HepG2 (cell line): Measurements from ENCODE around the gene ATL2. TPM values are rescaled to one million over a fixed set of nuclear protein-coding genes. Genes with fewer than 3 reads are reported as not detected.
A peak's percentile ranks its signal among the peaks of the same experiment; 100 is the strongest.

ENCODE experiments used
- ATAC-seq: fragments of 200-7000 bp; cut with Tn5 transposase; 3 replicates; pipeline ENCODE4 v1.9.1; 2020; ENCODE audit warnings: mild to moderate bottlenecking, moderate library complexity
- BruUV-seq: library from RNA; stranded (reverse); fragments of 400-500 nt; replicated peaks from 2 replicates; lab custom pipeline; 2021; lab: Mats Ljungman, UMichigan
- CTCF ChIA-PET: fragments of 300-600 bp; formaldehyde crosslinking; extraction: SDS; loops from one replicate; lab custom pipeline; 2021; ENCODE audit warnings: low total read pairs, inconsistent platforms, low intra/inter-chr PET ratio; lab: Yijun Ruan, JAX
- POLR2A ChIA-PET: fragments of 350-600 bp; sonication (Branson Sonifier 250); formaldehyde crosslinking; loops from one replicate; lab custom pipeline; 2020; ENCODE audit warnings: antibody characterized with exemption, inconsistent platforms; lab: Yijun Ruan, JAX
- DNase-seq: peaks from one replicate; pipeline ENCODE4 v3.0.0-alpha.2; 2015; ENCODE audit warnings: low spot score
- FAIRE-seq: peaks from 3 replicates; lab custom pipeline; 2011; peaks lifted over from hg19 to GRCh38; lab: Jason Lieb, UNC
- H2AFZ ChIP-seq: one replicate; pipeline ENCODE4 v1.6.1; 2011; ENCODE audit warnings: low read length, inconsistent platforms
- H3K27ac ChIP-seq: fragments of 300-600 bp; 3 replicates; pipeline ENCODE4 v1.8.0; 2011; ENCODE audit warnings: mixed run types, mild to moderate bottlenecking, mixed read lengths, low read length, inconsistent platforms; ENCODE audit not compliant: insufficient read depth; ENCODE audit errors: extremely low read length
- H3K27me3 ChIP-seq, 2 experiments: fragments of 200-600 bp in 1 of 2; 2 replicates in 1 of 2; 3 replicates in 1 of 2; pipeline versions ENCODE4 v1.6.0 to v1.8.0; 2011; ENCODE audit warnings: low read length in 2 of 2, mild to moderate bottlenecking in 2 of 2, moderate library complexity in 2 of 2, inconsistent platforms in 1 of 2; ENCODE audit not compliant: insufficient read depth in 2 of 2, control insufficient read depth in 1 of 2
- H3K36me3 ChIP-seq, 2 experiments: fragments of 200-600 bp in 1 of 2; replicated peaks in 1 of 2; 2 replicates in 1 of 2; 3 replicates in 1 of 2; pipeline versions ENCODE4 v1.5.1 to v1.8.0; 2011; ENCODE audit warnings: low read length in 2 of 2, inconsistent platforms in 1 of 2; ENCODE audit not compliant: insufficient read depth in 2 of 2, control insufficient read depth in 1 of 2
- H3K4me1 ChIP-seq: 2 replicates; pipeline ENCODE4 v1.5.1; 2012; ENCODE audit warnings: low read length, inconsistent platforms; ENCODE audit not compliant: insufficient read depth
- H3K4me2 ChIP-seq: 2 replicates; pipeline ENCODE4 v1.6.0; 2011; ENCODE audit warnings: low read depth, low read length, inconsistent platforms
- H3K4me3 ChIP-seq, 3 experiments: fragments of 200-600 bp in 1 of 3; sonication (generic), shearing (Covaris generic) in 1 of 3; replicated peaks in 1 of 3; 2 replicates each; pipeline ENCODE4 v1.5.1; 2011 to 2016; ENCODE audit warnings: low read length in 3 of 3, inconsistent platforms in 2 of 3, low read depth in 2 of 3, mild to moderate bottlenecking in 2 of 3, control low read depth in 1 of 3, mixed read lengths in 1 of 3; ENCODE audit not compliant: insufficient read depth in 1 of 3
- H3K79me2 ChIP-seq: one replicate; pipeline ENCODE4 v1.6.1; 2011; ENCODE audit warnings: low read length, inconsistent platforms; ENCODE audit not compliant: insufficient read depth
- H3K9ac ChIP-seq: 2 replicates; pipeline ENCODE4 v1.6.0; 2011; ENCODE audit warnings: mild to moderate bottlenecking, low read depth, low read length, inconsistent platforms; ENCODE audit not compliant: insufficient read depth
- H3K9me3 ChIP-seq: 2 replicates; pipeline ENCODE4 v1.5.1; 2012; ENCODE audit warnings: mild to moderate bottlenecking, low read length
- H4K20me1 ChIP-seq: 2 replicates; pipeline ENCODE4 v1.6.0; 2011; ENCODE audit warnings: inconsistent platforms, mild to moderate bottlenecking, low read length, moderate library complexity; ENCODE audit not compliant: insufficient read depth
- BATF2 ChIP-seq: sonication (generic); formaldehyde crosslinking; IDR thresholded peaks from 2 replicates; pipeline ENCODE4 v1.8.0; 2022; ENCODE audit warnings: mild to moderate bottlenecking, missing genetic modification reagents, moderate library complexity
- CREBL2 ChIP-seq: sonication (generic); formaldehyde crosslinking; IDR thresholded peaks from 2 replicates; pipeline ENCODE4 v1.8.1; 2023; ENCODE audit warnings: missing genetic modification reagents, mild to moderate bottlenecking, borderline replicate concordance
- FOXK1 ChIP-seq: sonication (generic); formaldehyde crosslinking; IDR thresholded peaks from 2 replicates; pipeline ENCODE4 v1.4.0; 2020; ENCODE audit warnings: low read depth, missing genetic modification reagents, borderline replicate concordance
- FOXK2 ChIP-seq: fragments of 450-650 bp; IDR thresholded peaks from 2 replicates; pipeline ENCODE4 v1.6.1; 2016
- GATAD2A ChIP-seq: IDR thresholded peaks from 2 replicates; pipeline ENCODE4 v1.6.1; 2016
- HNF4G ChIP-seq, 2 experiments: sonication (generic) in 1 of 2; formaldehyde crosslinking in 1 of 2; IDR thresholded peaks; 2 replicates each; pipeline versions ENCODE4 v1.4.0 to v1.6.1; 2011 to 2020; ENCODE audit warnings: borderline replicate concordance in 2 of 2, low read depth in 2 of 2, mild to moderate bottlenecking in 2 of 2, low read length in 1 of 2, missing genetic modification reagents in 1 of 2, moderate library complexity in 1 of 2
- KLF15 ChIP-seq: sonication (generic); formaldehyde crosslinking; IDR thresholded peaks from 2 replicates; pipeline ENCODE4 v1.8.1; 2023; ENCODE audit warnings: borderline replicate concordance, mild to moderate bottlenecking, inconsistent platforms, missing genetic modification reagents, mixed read lengths
- MAF1 ChIP-seq: sonication (generic); formaldehyde crosslinking; IDR thresholded peaks from 2 replicates; pipeline ENCODE4 v1.5.0; 2020; ENCODE audit warnings: missing genetic modification reagents, borderline replicate concordance
- MAFF ChIP-seq: IDR thresholded peaks from 2 replicates; pipeline ENCODE4 v1.6.1; 2011; ENCODE audit warnings: low read depth, low read length, improper control_type of control experiment
- NFATC3 ChIP-seq: sonication (generic); formaldehyde crosslinking; IDR thresholded peaks from 2 replicates; pipeline ENCODE4 v1.5.1; 2020; ENCODE audit warnings: mild to moderate bottlenecking, missing genetic modification reagents
- NFE2L2 ChIP-seq: fragments of 150-350 bp; IDR thresholded peaks from 2 replicates; pipeline ENCODE4 v1.6.1; 2014; ENCODE audit warnings: low read length
- NFIC ChIP-seq: IDR thresholded peaks from 2 replicates; pipeline ENCODE4 v1.6.1; 2012; ENCODE audit warnings: mild to moderate bottlenecking, low read length, inconsistent platforms
- POLR2G ChIP-seq: fragments of 200-400 bp; formaldehyde crosslinking; IDR thresholded peaks from 2 replicates; pipeline ENCODE4 v1.6.1; 2018; ENCODE audit warnings: mild to moderate bottlenecking, low read depth, low read length, moderate library complexity
- RAD21 ChIP-seq: fragments of 450-650 bp; formaldehyde crosslinking; IDR thresholded peaks from 2 replicates; pipeline ENCODE4 v1.5.0; 2020; ENCODE audit warnings: mild to moderate bottlenecking
- RXRB ChIP-seq: IDR thresholded peaks from 2 replicates; pipeline ENCODE4 v1.6.1; 2016; ENCODE audit warnings: borderline replicate concordance, missing genetic modification reagents, missing compliant biosample characterization
- SMC3 ChIP-seq: IDR thresholded peaks from 2 replicates; pipeline ENCODE4 v1.6.1; 2011; ENCODE audit warnings: low read length, improper control_type of control experiment
- ZBED4 ChIP-seq: sonication (generic); formaldehyde crosslinking; IDR thresholded peaks from 2 replicates; pipeline ENCODE4 v1.4.0; 2020; ENCODE audit warnings: missing genetic modification reagents, borderline replicate concordance
- ZNF317 ChIP-seq: sonication (generic); formaldehyde crosslinking; IDR thresholded peaks from 2 replicates; pipeline ENCODE4 v1.5.0; 2020; ENCODE audit warnings: mild to moderate bottlenecking, missing genetic modification reagents
- WGBS: methylation state at CpG from one replicate; pipeline ENCODE4 v1.1.6; 2017; ENCODE audit warnings: low lambda C conversion rate; 5-methylcytosine and 5-hydroxymethylcytosine counted together
- in situ Hi-C: cut with HindIII; loops from 2 replicates; pipeline ENCODE4 v1.10.0; 2017; ENCODE audit warnings: low pct_unique_long_range_greater_than_20kb; ENCODE audit not compliant: extremely low pct_ligation_motif_present
- intact Hi-C: fragments of 100-400 bp; cut with micrococcal nuclease; formaldehyde crosslinking; loops from one replicate; pipeline ENCODE4 v1.10.0; 2022; ENCODE audit not compliant: unreplicated experiment
- polyA plus RNA-seq, 8 experiments: library from polyadenylated mRNA; depleted of rRNA in 3 of 8; stranded (reverse) in 7 of 8; unstranded in 1 of 8; fragments of >200 nt; fragmentation: Illumina TruSeq in 4 of 8; extraction: Trizol in 4 of 8; gene quantifications; 2 replicates each; pipeline versions ENCODE4 v1.2.1 to v1.2.3, GENCODE V29; 2011 to 2016; ENCODE audit warnings: low read depth in 4 of 8, missing spikeins in 1 of 8, mixed read lengths in 1 of 8; ENCODE audit not compliant: insufficient read depth in 1 of 8
- total RNA-seq, 5 experiments: library from RNA; depleted of rRNA; stranded (reverse); fragments of >200 nt; fragmentation: Illumina TruSeq; extraction: Trizol; gene quantifications; 2 replicates each; pipeline ENCODE4 v1.2.3, GENCODE V29; 2016; ENCODE audit warnings: low read depth in 1 of 5

ATL2 gene
- total and polyA plus RNA-seq, 2 of the 13 experiments (the other 11 are each of a cell fraction or from before 2014, with no cell fraction given) = 56.5 to 119 TPM

GRCh38 chr2:38274286-38275276, 102.5 kb downstream of the ATL2 start:
- peak; percentile 12 for FAIRE-seq
- CTCF ChIA-PET = interaction anchor here (0.9 to 2.0 kb wide), 5 partner anchors 160 to 878 kb away, joined by 3 to 19 read pairs (median 5); no protein-coding TSS in a partner anchor
- TF ChIP-seq RXRB (CRISPR knock-in tag) (no peak), MAF1 (CRISPR knock-in tag) (no peak), BATF2 (CRISPR knock-in tag) (no peak), GATAD2A (CRISPR knock-in tag) (no peak), POLR2G (no peak), CREBL2 (CRISPR knock-in tag) (no peak), KLF15 (CRISPR knock-in tag) (no peak), MAFF (peak; percentile 87), FOXK2 (no peak), SMC3 (peak; percentile 78), HNF4G (IDR thresholded peaks at IDR 0.05; ENCODE audit: borderline replicate concordance, low read depth, low read length) (no peak), HNF4G (CRISPR knock-in tag; IDR thresholded peaks at IDR 0.05; ENCODE audit: borderline replicate concordance, low read depth) (no peak), ZBED4 (CRISPR knock-in tag) (no peak), NFATC3 (CRISPR knock-in tag) (no peak), NFE2L2 (0 out of 2 replicates have a peak, but pooled peaks have one; percentile 11), ZNF317 (no peak), NFIC (no peak), FOXK1 (CRISPR knock-in tag) (no peak), RAD21 (peak; percentile 74)

More at GRCh38 chr2:38274286-38275276, 102.5 kb downstream of the ATL2 start:
- in situ Hi-C loops = loop anchor here (5.0 kb wide), 1 partner anchor 377 kb away; no protein-coding TSS in a partner anchor
- Histone ChIP-seq H3K9ac (no peak overlapping the region), H3K9me3 (no peaks in the 10 kb centered on the region), H2AFZ (no peak overlapping the region), H3K36me3 (no peaks in the 10 kb centered on the region), H3K79me2 (no peaks in the 10 kb centered on the region), H4K20me1 (no peaks in the 10 kb centered on the region), H3K27me3 (peaks cover 0 to 4% of the 10 kb centered on the region in 2 experiments; a peak in 3 of 5 replicates), H3K4me1 (peaks cover 21% of the 10 kb centered on the region), H3K4me3 (no peak overlapping the region), H3K4me2 (no peak overlapping the region), H3K27ac (no peak overlapping the region)
- ATAC-seq (peak; percentile 82), DNase-seq (peak; percentile 76)
- POLR2A ChIA-PET = no interaction called here
- WGBS = 24% methylated on average over 7 of the region's 7 CpGs
- no TSS peak for BruUV-seq
- intact Hi-C loops = loop anchor here (1.0 to 5.0 kb wide), 7 partner anchors 159 to 878 kb away; no protein-coding TSS in a partner anchor
